ENCODE measurements around the gene MRPL43. TPM values are rescaled to one million over a fixed set of nuclear protein-coding genes. Genes with fewer than 3 reads are reported as not detected.
A peak's percentile ranks its signal among the peaks of the same experiment; 100 is the strongest.

Gene MRPL43
- total and polyA plus RNA-seq, 5 donors from 2014 or later: 40.2 to 148 (median 136) TPM

DNA sequence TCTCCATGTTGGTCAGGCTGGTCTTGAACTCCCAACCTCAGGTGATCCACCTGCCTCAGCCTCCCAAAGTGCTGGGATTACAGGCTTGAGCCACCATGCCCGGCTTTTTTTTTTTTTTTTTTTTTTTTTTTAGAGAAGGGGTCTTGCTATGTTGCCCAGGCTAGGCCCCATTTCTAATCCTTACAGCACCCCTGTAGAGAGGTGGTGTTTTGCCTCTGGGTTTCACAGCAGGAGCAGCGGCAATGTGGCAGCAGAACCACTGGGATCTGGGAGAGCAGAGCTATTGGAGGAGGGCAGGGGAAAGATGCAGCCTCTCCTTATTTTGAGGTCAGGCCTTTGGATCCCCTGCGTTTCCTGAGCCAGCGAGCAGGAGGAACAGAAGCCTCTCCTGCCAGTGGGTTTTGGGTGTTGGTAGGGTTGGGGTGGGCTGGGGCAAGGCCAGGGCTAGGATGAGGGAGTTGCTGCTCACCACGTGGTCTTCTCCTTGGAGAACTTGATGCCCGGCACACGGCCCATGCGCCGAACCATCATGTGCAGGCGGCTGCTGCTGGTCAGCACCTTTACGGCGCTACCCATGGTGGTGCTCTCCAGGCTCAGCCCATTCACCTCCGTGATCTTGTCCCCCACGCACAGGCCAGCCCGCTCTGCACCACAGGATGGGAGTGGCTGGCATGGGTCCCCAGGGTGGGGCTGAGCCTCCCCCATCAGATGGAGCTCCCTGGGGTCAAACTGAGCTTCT, 35.8 kb upstream of the MRPL43 start:
- no peak overlapping the region for H3K27ac ChIP-seq (ENCODE audit: insufficient read depth, low read length, poor library complexity, severe bottlenecking)
- Mint-ChIP-seq H3K9me3 (peaks cover 0 to 1% (median 0%) of the 10 kb centered on the region in 7 donors), H3K4me3 (no peak overlapping the region), H3K36me3 (no peaks in the 10 kb centered on the region), H3K4me1 (peaks cover 0 to 8% (median 2%) of the 10 kb centered on the region in 4 donors), H3K27ac (no peak overlapping the region), H3K27me3 (peaks cover 30% of the 10 kb centered on the region)
- H3K36me3 ChIP-seq (ENCODE audit: control insufficient read depth, insufficient read depth, low read length): no peaks in the 10 kb centered on the region
- H3K4me1 ChIP-seq (ENCODE audit: control insufficient read depth, insufficient read depth, low read length, poor library complexity, severe bottlenecking): no peaks in the 10 kb centered on the region
- DNase-seq (no peak), ATAC-seq (ENCODE audit: low read depth in 2 of 2) (no peak)
- H3K4me3 ChIP-seq (ENCODE audit: low read depth, low read length): no peak overlapping the region
- no peaks in the 10 kb centered on the region for H3K9me3 ChIP-seq (ENCODE audit: control insufficient read depth in 2 of 2, low read length in 2 of 2)
- peaks cover 2% of the 10 kb centered on the region for H3K27me3 ChIP-seq (ENCODE audit: control insufficient read depth, insufficient read depth, low read length)

DNA sequence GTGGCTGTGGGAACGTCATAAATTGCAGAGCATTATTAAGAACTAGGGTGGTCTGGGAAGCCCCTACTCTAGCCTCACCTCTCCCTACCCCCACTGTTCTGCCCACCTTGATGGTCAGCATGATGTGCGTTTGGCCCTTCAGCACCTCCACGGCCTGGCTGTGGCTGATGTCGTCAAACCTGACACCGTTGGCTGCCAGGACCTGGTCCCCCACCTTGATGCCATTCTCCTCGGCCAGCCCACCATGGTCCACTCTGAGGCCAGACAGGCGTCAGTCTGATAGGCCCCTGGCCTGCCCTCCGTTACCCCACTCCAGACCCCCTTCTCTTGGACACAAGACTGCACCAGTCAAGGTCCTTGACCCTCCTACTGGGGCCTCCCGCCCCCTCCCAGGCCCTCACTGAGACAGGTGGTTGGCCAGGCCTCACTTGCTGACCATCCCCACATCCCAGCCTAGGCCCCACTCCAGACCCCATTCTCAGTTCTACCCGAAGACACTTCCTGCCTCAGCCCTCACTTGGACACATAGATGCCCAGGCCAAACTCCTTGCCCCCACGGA, 34.5 kb upstream of the MRPL43 start:
- Mint-ChIP-seq H3K36me3 (no peaks in the 10 kb centered on the region), H3K4me1 (peaks cover 0 to 5% (median 0%) of the 10 kb centered on the region in 4 donors), H3K9me3 (peaks cover 0 to 1% (median 0%) of the 10 kb centered on the region in 7 donors), H3K27me3 (peaks cover 32% of the 10 kb centered on the region), H3K27ac (no peak overlapping the region), H3K4me3 (no peak overlapping the region)
- Histone ChIP-seq H3K27ac (ENCODE audit: insufficient read depth, low read length, poor library complexity, severe bottlenecking) (no peak overlapping the region), H3K9me3 (ENCODE audit: control insufficient read depth in 2 of 2, low read length in 2 of 2) (no peaks in the 10 kb centered on the region), H3K4me3 (ENCODE audit: low read depth, low read length) (no peak overlapping the region), H3K36me3 (ENCODE audit: control insufficient read depth, insufficient read depth, low read length) (no peaks in the 10 kb centered on the region), H3K4me1 (ENCODE audit: control insufficient read depth, insufficient read depth, low read length, poor library complexity, severe bottlenecking) (no peaks in the 10 kb centered on the region), H3K27me3 (ENCODE audit: control insufficient read depth, insufficient read depth, low read length) (peaks cover 8% of the 10 kb centered on the region)
- ATAC-seq (ENCODE audit: low read depth in 2 of 2) (no peak), DNase-seq (no peak)

DNA sequence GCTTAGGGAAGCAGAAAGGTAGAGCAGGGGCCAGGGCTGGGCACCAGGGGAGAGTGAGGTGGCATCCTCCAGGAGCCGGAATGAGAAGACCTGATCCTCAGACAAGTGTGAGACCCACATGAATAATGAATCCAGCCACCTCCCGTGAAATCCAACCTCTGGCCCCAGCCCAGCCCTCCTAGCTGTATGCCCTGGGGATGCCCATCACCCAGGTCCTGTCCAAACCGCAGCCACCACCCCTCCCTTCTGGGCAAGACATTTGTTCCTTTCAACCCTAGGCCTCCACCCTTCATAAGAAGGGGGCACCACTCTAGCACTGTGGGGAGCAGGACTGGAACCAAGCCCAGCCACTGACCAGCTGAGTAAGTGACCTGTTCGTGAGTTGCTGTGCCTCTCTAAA, 33.9 kb upstream of the MRPL43 start:
- peaks cover 13% of the 10 kb centered on the region for H3K27me3 ChIP-seq (ENCODE audit: control insufficient read depth, insufficient read depth, low read length)
- Mint-ChIP-seq H3K4me1 (peaks cover 0 to 5% (median 0%) of the 10 kb centered on the region in 4 donors), H3K36me3 (no peaks in the 10 kb centered on the region), H3K27ac (no peak overlapping the region), H3K27me3 (peaks cover 37% of the 10 kb centered on the region), H3K4me3 (no peak overlapping the region), H3K9me3 (peaks cover 0 to 1% (median 0%) of the 10 kb centered on the region in 7 donors)
- ATAC-seq (ENCODE audit: low read depth in 2 of 2): no peak
- H3K4me1 ChIP-seq (ENCODE audit: control insufficient read depth, insufficient read depth, low read length, poor library complexity, severe bottlenecking): no peaks in the 10 kb centered on the region
- no peaks in the 10 kb centered on the region for H3K9me3 ChIP-seq (ENCODE audit: control insufficient read depth in 2 of 2, low read length in 2 of 2)
- no peak for DNase-seq
- H3K36me3 ChIP-seq (ENCODE audit: control insufficient read depth, insufficient read depth, low read length): no peaks in the 10 kb centered on the region
- no peak overlapping the region for H3K27ac ChIP-seq (ENCODE audit: insufficient read depth, low read length, poor library complexity, severe bottlenecking)
- no peak overlapping the region for H3K4me3 ChIP-seq (ENCODE audit: low read depth, low read length)

DNA sequence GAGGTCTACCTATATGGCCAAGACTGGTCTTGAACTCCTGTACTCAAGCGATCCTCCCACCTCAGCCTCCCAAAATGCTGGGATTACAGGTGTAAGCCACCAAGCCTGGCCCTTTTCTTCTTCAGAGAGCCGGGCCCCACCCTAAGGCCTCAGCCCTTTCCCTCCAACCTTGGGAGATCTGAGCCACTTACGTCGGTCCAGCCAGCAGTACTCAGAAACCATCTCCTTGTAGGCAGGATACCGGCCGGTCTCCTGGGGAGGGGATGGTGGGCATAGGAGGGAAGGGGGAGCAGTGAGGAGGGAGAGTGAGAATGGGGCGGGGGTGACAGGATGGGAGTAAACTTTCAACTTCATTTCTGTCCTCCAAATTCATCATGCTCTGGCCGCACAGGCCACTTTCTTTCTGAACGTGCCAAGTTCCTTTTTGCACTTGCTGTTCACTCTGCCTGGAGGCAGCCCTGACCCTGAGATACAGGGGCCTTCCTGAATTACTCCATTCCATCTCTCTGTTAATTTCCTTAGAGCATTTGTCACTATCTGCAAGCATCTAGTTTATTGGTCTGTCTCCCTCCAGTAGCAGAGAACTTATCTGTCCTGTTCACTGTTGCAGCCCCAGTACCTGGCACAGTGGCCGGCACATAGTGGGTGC, 33.3 kb upstream of the MRPL43 start:
- no peak overlapping the region for H3K4me3 ChIP-seq (ENCODE audit: low read depth, low read length)
- no peaks in the 10 kb centered on the region for H3K9me3 ChIP-seq (ENCODE audit: control insufficient read depth in 2 of 2, low read length in 2 of 2)
- Mint-ChIP-seq H3K27me3 (peaks cover 42% of the 10 kb centered on the region), H3K27ac (no peak overlapping the region), H3K4me1 (peaks cover 0 to 5% (median 0%) of the 10 kb centered on the region in 4 donors), H3K36me3 (no peaks in the 10 kb centered on the region), H3K4me3 (no peak overlapping the region), H3K9me3 (peaks cover 0 to 1% (median 0%) of the 10 kb centered on the region in 7 donors)
- DNase-seq: no peak
- no peak overlapping the region for H3K27ac ChIP-seq (ENCODE audit: insufficient read depth, low read length, poor library complexity, severe bottlenecking)
- no peaks in the 10 kb centered on the region for H3K4me1 ChIP-seq (ENCODE audit: control insufficient read depth, insufficient read depth, low read length, poor library complexity, severe bottlenecking)
- peaks cover 13% of the 10 kb centered on the region for H3K27me3 ChIP-seq (ENCODE audit: control insufficient read depth, insufficient read depth, low read length)
- H3K36me3 ChIP-seq (ENCODE audit: control insufficient read depth, insufficient read depth, low read length): no peaks in the 10 kb centered on the region
- ATAC-seq (ENCODE audit: low read depth in 2 of 2): no peak

DNA sequence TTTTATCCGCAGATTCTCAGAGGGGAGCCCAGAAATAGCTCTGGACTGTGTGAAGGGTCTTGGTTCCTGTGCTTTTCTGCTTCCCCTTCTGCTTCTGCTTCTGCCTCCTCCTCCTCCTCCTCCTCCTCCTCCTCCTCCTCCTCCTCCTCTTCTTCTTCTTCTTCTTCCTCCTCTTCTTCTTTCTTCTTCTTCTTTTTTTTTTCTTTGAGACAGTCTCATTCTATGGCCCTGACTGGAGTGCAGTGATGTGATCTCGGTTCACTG, 32.1 kb upstream of the MRPL43 start:
- peak overlapping the region in 1 of 4 donors; percentile 44 for H3K4me3 Mint-ChIP-seq
- H3K4me1 Mint-ChIP-seq: peaks cover 0 to 7% (median under 1%) of the 10 kb centered on the region in 4 donors
- H3K9me3 Mint-ChIP-seq: peaks cover 0 to 1% (median 0%) of the 10 kb centered on the region in 7 donors

DNA sequence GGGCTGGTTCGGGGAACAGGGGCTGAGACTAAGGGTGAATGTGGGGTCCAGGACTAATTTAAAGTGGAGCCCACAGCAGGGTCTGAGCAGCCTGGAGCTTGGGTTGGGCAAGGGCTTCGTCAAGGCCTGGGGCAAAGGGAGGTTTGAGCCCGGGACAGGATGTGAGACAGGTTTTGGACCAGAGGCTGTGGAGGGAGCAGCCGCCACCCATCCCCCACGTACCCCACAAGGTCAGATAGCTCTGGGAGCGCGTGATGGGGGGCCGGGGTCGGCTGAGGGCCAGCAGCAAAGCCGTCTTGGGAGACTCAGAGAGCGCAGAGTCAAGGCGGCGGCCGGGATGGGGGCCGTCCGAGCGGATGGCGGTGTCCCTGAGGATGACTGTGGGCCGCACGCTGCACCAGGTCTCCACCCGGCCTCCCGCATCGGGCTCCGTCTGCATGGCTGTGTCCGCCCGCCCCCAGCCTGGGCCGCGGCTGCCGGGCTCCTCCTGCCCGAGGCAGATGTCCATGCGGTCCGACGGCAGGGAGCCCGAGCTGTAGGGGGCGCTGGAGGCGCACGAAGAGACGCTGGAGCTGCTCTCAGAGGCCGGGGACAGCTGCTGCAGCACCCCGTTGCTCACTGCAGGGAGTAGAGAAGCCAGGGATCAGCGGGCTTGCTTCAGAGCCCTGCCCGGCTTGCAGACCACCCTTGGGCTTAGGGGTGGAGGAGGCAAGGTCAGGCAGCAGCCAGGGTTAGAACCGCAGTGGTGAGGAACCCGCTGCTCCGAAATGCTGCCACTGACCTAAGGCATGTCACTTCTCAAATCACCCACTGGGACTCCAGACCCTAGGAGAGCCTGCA, 31.5 kb upstream of the MRPL43 start:
- ATAC-seq (ENCODE audit: low read depth in 2 of 2) (peak; percentile 71 to 74), DNase-seq (peak; percentile 47 to 70 (median 56))
- H3K27me3 ChIP-seq (ENCODE audit: control insufficient read depth, insufficient read depth, low read length): peaks cover 13% of the 10 kb centered on the region
- no peak overlapping the region for H3K27ac Mint-ChIP-seq
- peak overlapping the region in 1 of 4 donors; percentile 44 for H3K4me3 Mint-ChIP-seq
- peaks cover 0 to 10% (median 3%) of the 10 kb centered on the region in 4 donors for H3K4me1 Mint-ChIP-seq
- no peak overlapping the region for H3K27ac ChIP-seq (ENCODE audit: insufficient read depth, low read length, poor library complexity, severe bottlenecking)
- H3K4me3 ChIP-seq (ENCODE audit: low read depth, low read length): no peak overlapping the region
- peaks cover 0 to 1% (median 0%) of the 10 kb centered on the region in 7 donors for H3K9me3 Mint-ChIP-seq
- no peaks in the 10 kb centered on the region for H3K36me3 ChIP-seq (ENCODE audit: control insufficient read depth, insufficient read depth, low read length)
- H3K4me1 ChIP-seq (ENCODE audit: control insufficient read depth, insufficient read depth, low read length, poor library complexity, severe bottlenecking): no peaks in the 10 kb centered on the region
- no peaks in the 10 kb centered on the region for H3K36me3 Mint-ChIP-seq
- H3K27me3 Mint-ChIP-seq: peaks cover 42% of the 10 kb centered on the region
- H3K9me3 ChIP-seq (ENCODE audit: control insufficient read depth in 2 of 2, low read length in 2 of 2): no peaks in the 10 kb centered on the region

More for the DNA sequence above, 32.1 kb upstream of the MRPL43 start:
- H3K36me3 ChIP-seq (ENCODE audit: control insufficient read depth, insufficient read depth, low read length): no peaks in the 10 kb centered on the region
- peaks cover 13% of the 10 kb centered on the region for H3K27me3 ChIP-seq (ENCODE audit: control insufficient read depth, insufficient read depth, low read length)
- H3K4me1 ChIP-seq (ENCODE audit: control insufficient read depth, insufficient read depth, low read length, poor library complexity, severe bottlenecking): no peaks in the 10 kb centered on the region
- no peaks in the 10 kb centered on the region for H3K36me3 Mint-ChIP-seq
- ATAC-seq (ENCODE audit: low read depth in 2 of 2): no peak
- DNase-seq: no peak
- H3K27ac ChIP-seq (ENCODE audit: insufficient read depth, low read length, poor library complexity, severe bottlenecking): no peak overlapping the region
- H3K4me3 ChIP-seq (ENCODE audit: low read depth, low read length): no peak overlapping the region
- H3K27me3 Mint-ChIP-seq: peaks cover 42% of the 10 kb centered on the region
- H3K9me3 ChIP-seq (ENCODE audit: control insufficient read depth in 2 of 2, low read length in 2 of 2): no peaks in the 10 kb centered on the region
- no peak overlapping the region for H3K27ac Mint-ChIP-seq

DNA sequence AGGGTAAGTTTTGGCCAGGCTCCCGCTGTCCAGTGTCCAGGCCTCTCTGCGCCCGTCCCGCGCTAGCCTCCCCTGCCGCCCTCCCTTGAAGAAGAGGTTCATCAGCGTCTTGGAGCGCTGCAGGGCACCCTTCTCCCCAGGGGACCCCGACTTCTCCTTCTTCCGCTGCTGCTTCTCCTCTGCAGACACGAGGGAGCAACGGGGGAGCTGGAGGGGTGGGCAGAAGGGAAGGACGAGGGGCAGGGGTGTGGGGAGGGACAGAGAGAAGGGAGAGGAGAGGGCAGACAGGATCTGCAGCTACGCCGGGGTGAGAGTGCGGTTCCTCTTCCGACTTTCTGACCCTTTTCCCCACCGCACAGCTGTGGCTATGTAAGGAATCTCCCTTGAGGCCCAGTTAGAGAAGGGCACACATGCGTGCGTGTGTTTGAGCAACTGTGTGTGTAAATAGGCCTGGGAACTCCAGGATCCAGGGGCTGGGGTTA, 30.9 kb upstream of the MRPL43 start:
- H3K4me3 ChIP-seq (ENCODE audit: low read depth, low read length): no peak overlapping the region

More for the DNA sequence above, 30.9 kb upstream of the MRPL43 start:
- Histone ChIP-seq H3K36me3 (ENCODE audit: control insufficient read depth, insufficient read depth, low read length) (no peaks in the 10 kb centered on the region), H3K27ac (ENCODE audit: insufficient read depth, low read length, poor library complexity, severe bottlenecking) (no peak overlapping the region), H3K27me3 (ENCODE audit: control insufficient read depth, insufficient read depth, low read length) (peaks cover 13% of the 10 kb centered on the region), H3K4me1 (ENCODE audit: control insufficient read depth, insufficient read depth, low read length, poor library complexity, severe bottlenecking) (peaks cover 3% of the 10 kb centered on the region), H3K9me3 (ENCODE audit: control insufficient read depth in 2 of 2, low read length in 2 of 2) (no peaks in the 10 kb centered on the region)
- Mint-ChIP-seq H3K27ac (no peak overlapping the region), H3K4me1 (peaks cover under 1 to 14% (median 6%) of the 10 kb centered on the region in 4 donors), H3K4me3 (no peak overlapping the region), H3K36me3 (no peaks in the 10 kb centered on the region), H3K9me3 (peaks cover 0 to 1% (median 0%) of the 10 kb centered on the region in 7 donors), H3K27me3 (peaks cover 44% of the 10 kb centered on the region)
- DNase-seq: no peak
- no peak for ATAC-seq (ENCODE audit: low read depth in 2 of 2)
